ENCODE measurements around the gene MSI2. TPM values are rescaled to one million over a fixed set of nuclear protein-coding genes. Genes with fewer than 3 reads are reported as not detected.

MSI2 gene
- total RNA-seq, 1 donor from 2014 or later: 23.1 TPM

- peaks cover 2% of the 10 kb centered on the region for H3K36me3 Mint-ChIP-seq (ENCODE audit: low read depth)
- H3K9me3 Mint-ChIP-seq (ENCODE audit: low read depth): no peaks in the 10 kb centered on the region
- H3K4me3 Mint-ChIP-seq (ENCODE audit: unreplicated experiment): no peak overlapping the region
- no peak overlapping the region for H3K27ac Mint-ChIP-seq (ENCODE audit: unreplicated experiment)
- H3K4me1 Mint-ChIP-seq (ENCODE audit: low read depth): peaks cover 20% of the 10 kb centered on the region
- no peak for DNase-seq (ENCODE audit: low spot score)
- no peaks in the 10 kb centered on the region for H3K27me3 Mint-ChIP-seq (ENCODE audit: low read depth)
- no peak for TF ChIP-seq CTCF (IDR thresholded peaks at IDR 0.05)
Observed at GRCh38 chr17:57407287-57408070, 151.2 kb downstream of the MSI2 start.

GRCh38 chr17:57408071-57408811 is 151.9 kb downstream of the MSI2 start:
- DNase-seq (ENCODE audit: low spot score): no peak
- Mint-ChIP-seq H3K27ac (ENCODE audit: unreplicated experiment) (no peak overlapping the region), H3K36me3 (ENCODE audit: low read depth) (peaks cover 2% of the 10 kb centered on the region), H3K4me1 (ENCODE audit: low read depth) (peaks cover 20% of the 10 kb centered on the region), H3K9me3 (ENCODE audit: low read depth) (no peaks in the 10 kb centered on the region), H3K27me3 (ENCODE audit: low read depth) (no peaks in the 10 kb centered on the region), H3K4me3 (ENCODE audit: unreplicated experiment) (no peak overlapping the region)
- TF ChIP-seq CTCF (IDR thresholded peaks at IDR 0.05): no peak

- Mint-ChIP-seq H3K36me3 (ENCODE audit: low read depth) (no peaks in the 10 kb centered on the region), H3K4me3 (ENCODE audit: unreplicated experiment) (no peak overlapping the region), H3K4me1 (ENCODE audit: low read depth) (peaks cover 20% of the 10 kb centered on the region), H3K27ac (ENCODE audit: unreplicated experiment) (no peak overlapping the region), H3K9me3 (ENCODE audit: low read depth) (no peaks in the 10 kb centered on the region), H3K27me3 (ENCODE audit: low read depth) (no peaks in the 10 kb centered on the region)
- TF ChIP-seq CTCF (IDR thresholded peaks at IDR 0.05): no peak
- DNase-seq (ENCODE audit: low spot score): no peak
Observed at GRCh38 chr17:57410169-57410568, 153.8 kb downstream of the MSI2 start.

GRCh38 chr17:57412520-57413096 is 156.3 kb downstream of the MSI2 start:
- H3K27me3 Mint-ChIP-seq (ENCODE audit: low read depth): no peaks in the 10 kb centered on the region
- H3K27ac Mint-ChIP-seq (ENCODE audit: unreplicated experiment): no peak overlapping the region
- no peak for TF ChIP-seq CTCF (IDR thresholded peaks at IDR 0.05)
- no peak overlapping the region for H3K4me3 Mint-ChIP-seq (ENCODE audit: unreplicated experiment)
- no peak for DNase-seq (ENCODE audit: low spot score)
- H3K36me3 Mint-ChIP-seq (ENCODE audit: low read depth): peaks cover 2% of the 10 kb centered on the region
- peaks cover 2% of the 10 kb centered on the region for H3K9me3 Mint-ChIP-seq (ENCODE audit: low read depth)
- H3K4me1 Mint-ChIP-seq (ENCODE audit: low read depth): peaks cover 8% of the 10 kb centered on the region

Data from chondrocyte (in vitro differentiated cells).